GM12872 (cell line): Measurements from ENCODE around the gene POU3F1.

Source experiments
- TF ChIP-seq, protein P1 (sequence below): IDR thresholded peaks from 3 replicates; pipeline ENCODE4 v1.5.1; 2011; ENCODE audit warnings: low read depth, mild to moderate bottlenecking, low read length, moderate library complexity; ENCODE audit not compliant: insufficient read depth

Gene POU3F1

DNA sequence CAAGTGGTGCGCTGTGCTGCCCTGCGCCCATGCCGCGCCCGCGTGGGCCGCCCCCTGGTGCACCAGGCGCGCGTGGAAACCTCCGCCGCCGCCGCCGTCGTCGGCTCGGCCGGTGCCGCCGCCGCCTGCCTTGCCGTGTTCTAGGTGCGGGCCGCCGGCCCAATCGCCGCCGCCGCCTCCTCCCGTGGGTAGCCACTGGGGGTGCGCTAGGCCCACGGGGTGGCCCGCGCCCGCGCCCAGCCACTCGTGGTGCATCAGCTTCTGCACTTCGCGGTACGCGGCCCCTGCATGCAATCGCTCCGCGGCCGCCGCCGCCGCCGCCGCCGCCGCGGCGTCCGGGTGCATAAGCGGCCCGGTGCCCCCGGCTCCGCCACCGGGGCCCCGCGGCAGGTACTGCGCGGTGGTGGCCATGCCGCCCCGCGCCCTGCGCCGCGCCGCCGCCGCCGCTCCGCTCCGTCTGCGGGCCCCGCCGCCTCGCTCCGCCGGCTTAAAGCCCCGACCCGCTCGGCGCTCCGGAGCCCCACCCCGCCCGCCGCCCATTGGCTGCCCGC, at the start of gene POU3F1:
TSS of gene POU3F1 (minus strand) at position 461 of the 551 bp plus-strand sequence. CDS start at position 411, 50 bp downstream.
- TF ChIP-seq, protein P1, sequence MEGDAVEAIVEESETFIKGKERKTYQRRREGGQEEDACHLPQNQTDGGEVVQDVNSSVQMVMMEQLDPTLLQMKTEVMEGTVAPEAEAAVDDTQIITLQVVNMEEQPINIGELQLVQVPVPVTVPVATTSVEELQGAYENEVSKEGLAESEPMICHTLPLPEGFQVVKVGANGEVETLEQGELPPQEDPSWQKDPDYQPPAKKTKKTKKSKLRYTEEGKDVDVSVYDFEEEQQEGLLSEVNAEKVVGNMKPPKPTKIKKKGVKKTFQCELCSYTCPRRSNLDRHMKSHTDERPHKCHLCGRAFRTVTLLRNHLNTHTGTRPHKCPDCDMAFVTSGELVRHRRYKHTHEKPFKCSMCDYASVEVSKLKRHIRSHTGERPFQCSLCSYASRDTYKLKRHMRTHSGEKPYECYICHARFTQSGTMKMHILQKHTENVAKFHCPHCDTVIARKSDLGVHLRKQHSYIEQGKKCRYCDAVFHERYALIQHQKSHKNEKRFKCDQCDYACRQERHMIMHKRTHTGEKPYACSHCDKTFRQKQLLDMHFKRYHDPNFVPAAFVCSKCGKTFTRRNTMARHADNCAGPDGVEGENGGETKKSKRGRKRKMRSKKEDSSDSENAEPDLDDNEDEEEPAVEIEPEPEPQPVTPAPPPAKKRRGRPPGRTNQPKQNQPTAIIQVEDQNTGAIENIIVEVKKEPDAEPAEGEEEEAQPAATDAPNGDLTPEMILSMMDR = no peak

DNA sequence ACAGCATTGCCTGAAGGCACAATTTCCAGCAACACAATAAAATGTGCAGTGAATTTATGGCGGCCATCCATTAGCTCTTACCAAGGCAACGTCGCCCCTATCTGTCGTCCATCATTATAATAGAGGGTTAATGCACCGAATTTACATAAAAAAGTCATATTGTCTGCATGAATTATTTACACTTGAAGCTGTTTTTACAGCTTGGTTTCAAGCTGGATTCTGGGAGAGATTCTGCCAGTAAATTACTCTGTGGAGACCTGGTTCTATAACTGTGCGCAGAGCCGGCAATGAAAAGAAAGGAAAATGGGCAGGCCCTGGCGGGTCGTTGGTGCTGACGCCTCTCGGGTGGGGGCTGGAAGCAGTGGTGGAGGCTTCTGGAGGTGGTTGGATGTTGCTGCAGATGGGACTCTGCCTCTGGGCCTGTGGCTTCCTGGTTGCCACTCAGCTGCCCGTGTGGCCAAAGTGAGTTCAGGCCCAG, 48.9 kb upstream of the POU3F1 start:
- TF ChIP-seq, protein P1 = no peak

DNA sequence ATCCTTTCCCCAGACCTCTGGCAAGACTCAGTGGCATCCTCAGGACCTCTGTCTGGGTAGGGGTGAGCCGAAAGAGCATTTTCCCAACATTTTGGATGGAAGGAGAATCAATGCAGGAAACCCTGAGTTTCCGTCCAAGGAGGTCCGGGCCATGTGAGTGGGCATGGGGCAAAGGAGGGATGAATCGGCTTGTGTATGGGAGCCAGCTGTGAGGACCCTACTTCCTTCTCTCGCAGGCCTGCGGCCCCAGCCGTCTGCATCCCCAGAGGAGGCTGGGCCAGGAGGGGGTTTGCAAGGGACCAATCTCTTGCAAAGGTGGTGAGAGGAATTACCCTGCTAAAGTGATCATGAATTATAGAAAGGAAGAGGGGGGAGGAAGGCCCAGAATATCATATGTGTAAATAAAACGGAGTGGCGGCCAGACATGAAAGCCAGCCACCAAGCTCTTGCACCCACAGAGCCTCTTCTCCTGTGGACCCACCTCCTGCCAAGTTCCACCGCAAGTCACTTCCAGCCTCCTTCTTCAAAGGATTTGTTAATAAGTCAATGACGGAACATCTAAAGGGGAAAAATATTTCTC, 48.2 kb upstream of the POU3F1 start:
- TF ChIP-seq, protein P1 = no peak

DNA sequence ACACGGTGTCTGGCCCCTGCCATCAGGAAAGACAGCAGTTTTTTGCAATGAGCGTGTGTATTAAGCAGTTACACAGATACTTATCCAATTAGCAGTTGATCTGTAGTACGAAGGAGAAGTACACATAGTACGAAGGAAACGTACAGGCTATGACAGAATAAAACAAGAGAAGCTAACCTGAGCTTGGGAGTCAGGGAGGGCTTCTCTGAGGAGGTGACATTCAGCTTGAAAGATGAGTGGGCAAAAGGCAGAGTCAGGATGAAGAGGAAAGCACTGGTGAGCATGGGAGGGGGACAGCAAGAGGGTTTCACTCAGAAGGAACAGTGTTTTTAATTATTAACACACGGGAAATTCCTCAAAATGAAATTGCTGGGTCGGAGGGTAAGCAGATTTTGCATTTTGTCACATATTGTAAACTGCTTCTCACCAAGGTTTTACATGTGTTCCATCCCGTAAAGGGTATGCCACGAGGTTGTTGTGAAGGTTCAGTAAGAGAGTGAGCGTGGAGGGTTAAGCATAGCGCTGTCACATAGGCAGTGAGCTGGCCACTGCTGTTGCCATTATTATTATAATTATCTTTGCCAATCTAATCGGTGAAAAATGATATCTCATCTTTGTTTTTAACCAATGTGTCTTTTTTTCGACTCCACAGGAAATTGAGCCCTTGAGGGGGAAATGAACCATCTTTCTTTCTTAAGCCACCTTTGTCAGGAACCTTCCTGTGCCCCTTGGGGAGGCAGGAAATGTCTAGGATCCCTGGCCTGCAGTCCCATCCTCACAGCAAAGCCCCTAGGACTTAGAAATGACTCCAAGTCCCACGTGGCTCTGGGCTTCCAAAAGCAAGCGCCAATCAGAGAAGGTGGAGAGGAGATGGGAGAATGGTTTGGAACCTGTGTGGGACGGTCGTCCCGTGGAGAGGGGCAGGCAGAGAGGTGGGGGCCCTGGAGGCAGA, 47.3 kb upstream of the POU3F1 start:
- TF ChIP-seq, protein P1 = no peak

DNA sequence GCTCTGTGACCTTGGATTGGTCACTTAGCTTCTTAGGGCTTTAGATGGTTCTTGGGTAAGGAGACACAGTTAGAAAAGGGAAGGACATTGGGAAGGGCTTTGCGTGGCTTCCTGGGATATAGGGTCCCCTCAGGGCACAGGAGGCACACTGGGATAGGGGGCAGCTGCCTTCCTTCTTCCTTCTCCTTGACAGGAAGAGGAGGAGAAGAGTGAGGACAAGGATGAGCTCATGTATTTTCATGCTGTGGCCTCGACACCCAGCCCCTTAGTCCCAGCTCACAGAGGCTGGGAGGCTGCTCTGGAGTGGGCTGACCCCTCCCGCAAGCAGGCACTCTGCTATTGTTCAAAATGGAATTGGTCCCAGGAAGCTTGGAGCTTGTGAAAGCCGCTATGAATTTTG, 45.7 kb upstream of the POU3F1 start:
- TF ChIP-seq, protein P1 = no peak

DNA sequence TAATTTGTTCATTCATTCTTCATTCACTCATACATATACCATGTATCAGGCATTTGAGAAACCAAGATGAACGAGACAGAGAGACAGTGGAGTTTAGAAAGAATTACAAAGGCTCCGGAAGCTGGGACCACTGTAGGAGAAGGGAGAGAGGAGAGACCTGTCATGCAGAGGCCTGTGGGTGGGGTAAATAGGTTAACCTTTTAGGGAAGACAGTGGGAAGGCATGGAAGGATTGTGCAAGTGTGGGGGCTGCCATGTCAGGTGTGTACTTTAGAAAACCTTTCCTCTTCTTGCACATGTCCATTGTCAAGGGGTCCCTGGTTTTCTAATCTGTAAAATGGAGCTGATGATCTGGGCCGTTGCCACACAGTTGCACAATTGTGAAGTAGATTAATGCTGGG, 44.2 kb upstream of the POU3F1 start:
- TF ChIP-seq, protein P1 = no peak

DNA sequence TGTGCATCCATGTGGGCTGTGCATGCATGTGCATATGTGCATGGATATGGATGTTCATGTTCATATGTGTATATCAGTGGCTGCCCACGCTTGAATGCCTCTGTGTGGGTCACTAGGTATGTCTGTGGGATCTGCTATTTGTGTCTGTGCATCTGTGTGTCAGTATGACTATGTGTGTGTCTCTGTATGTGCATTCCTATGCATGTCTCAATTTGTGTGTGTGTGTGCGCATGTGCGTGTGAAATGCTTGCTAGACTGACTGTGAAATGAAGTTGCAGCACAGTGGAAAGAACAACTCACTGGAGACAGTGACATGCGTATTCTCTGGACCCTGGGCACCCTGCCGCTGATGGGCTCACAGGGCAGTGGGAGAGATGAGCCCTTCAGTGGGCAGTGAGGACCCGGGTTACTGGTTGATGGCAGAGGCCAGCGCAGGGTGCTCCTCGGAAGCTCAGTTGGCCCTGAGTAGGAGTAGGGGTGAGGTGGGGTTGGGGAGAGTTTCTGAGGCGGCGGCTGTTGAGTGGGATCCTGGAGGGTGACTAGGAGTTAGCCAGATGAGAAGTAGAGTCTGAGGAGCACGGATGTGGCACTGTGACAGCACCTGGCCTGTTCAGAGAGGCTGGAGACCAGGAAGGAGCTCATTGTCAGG, 43.2 kb upstream of the POU3F1 start:
- TF ChIP-seq, protein P1 = no peak
